Mesodermal cell (in vitro differentiated cells): ENCODE data around the gene ZNF705A.
"Not testable (repeated sequence)": the region's sequence is repeated elsewhere in the genome, so short reads cannot be mapped to it uniquely, and the experiment has no call there.

Experiments used
- H3K27ac ChIP-seq: 2 replicates; pipeline ENCODE4 v1.7.0; 2013; ENCODE audit warnings: mild to moderate bottlenecking, low read depth, low read length, moderate library complexity; ENCODE audit not compliant: severe bottlenecking
- H3K36me3 ChIP-seq: 2 replicates; pipeline ENCODE4 v1.7.1; 2013; ENCODE audit warnings: mild to moderate bottlenecking, low read length, moderate library complexity; ENCODE audit not compliant: control insufficient read depth, insufficient read depth
- H3K4me1 ChIP-seq: one replicate; pipeline ENCODE4 v1.7.1; 2013; ENCODE audit warnings: mild to moderate bottlenecking, low read length; ENCODE audit not compliant: insufficient read depth, control insufficient read depth, poor library complexity, severe bottlenecking
- H3K4me3 ChIP-seq: 2 replicates; pipeline ENCODE4 v1.7.0; 2013; ENCODE audit warnings: low read length, control low read depth, mild to moderate bottlenecking; ENCODE audit not compliant: insufficient read depth, poor library complexity, severe bottlenecking; ENCODE audit errors: extremely low read depth
- H3K9me3 ChIP-seq: 2 replicates; pipeline ENCODE4 v1.7.1; 2013; ENCODE audit warnings: mild to moderate bottlenecking, low read length, moderate library complexity; ENCODE audit not compliant: control insufficient read depth
- WGBS, 2 experiments: methylation state at CpG; one replicate each; pipeline ENCODE4 v1.1.5; 2013; ENCODE audit warnings: missing lambda C conversion rate in 2 of 2; ENCODE audit not compliant: insufficient coverage in 2 of 2; 5-methylcytosine and 5-hydroxymethylcytosine counted together

Gene ZNF705A

DNA sequence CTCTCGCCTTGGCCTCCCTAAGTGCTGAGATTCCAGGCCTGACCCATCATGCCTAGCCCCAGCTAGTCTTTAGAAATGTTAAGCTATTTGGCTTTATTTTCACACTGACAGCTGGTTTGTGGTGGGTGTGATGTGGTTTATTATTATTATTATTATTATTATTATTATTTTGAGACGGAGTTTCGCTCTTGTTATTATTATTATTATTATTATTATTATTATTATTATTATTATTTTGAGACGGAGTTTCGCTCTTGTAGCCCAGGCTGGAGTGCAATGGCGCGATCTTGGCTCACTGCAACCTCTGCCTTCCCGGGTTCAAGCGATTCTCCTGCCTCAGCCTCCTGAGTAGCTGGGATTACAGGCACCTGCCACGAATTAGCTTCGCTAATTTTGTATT is 71.8 kb downstream of the ZNF705A start:
- H3K4me1 ChIP-seq, H3K36me3 ChIP-seq, H3K27ac ChIP-seq, H3K9me3 ChIP-seq, H3K4me3 ChIP-seq: not testable (repeated sequence)
- 77 to 89% methylated on average over 4 to 8 of the region's 11 CpGs for WGBS, 2 experiments

DNA sequence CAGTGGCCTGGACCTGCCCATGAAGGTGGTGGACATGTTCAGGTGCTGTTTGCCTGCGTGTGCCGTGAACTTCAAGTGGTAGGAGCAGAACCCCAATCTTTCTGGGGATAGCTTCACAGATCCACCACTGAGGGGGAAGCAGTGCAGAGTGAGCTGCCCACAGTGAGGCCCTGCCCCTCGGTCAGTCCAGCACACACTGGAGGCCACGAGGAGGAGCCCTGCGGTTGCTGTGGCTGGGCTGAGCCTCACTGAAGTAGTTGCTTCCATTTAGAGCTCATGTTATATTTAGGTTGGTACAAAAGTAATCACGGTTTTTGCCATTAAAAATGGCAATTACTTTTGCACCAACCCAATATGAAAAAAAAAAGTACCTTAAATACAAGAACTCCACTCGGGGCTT is 72.7 kb downstream of the ZNF705A start:
- not testable (repeated sequence) for H3K27ac ChIP-seq, H3K36me3 ChIP-seq, H3K4me3 ChIP-seq, H3K9me3 ChIP-seq, H3K4me1 ChIP-seq
- WGBS, 2 experiments, result 100% methylated on average over 1 of the region's 7 CpGs; no CpG with 5 or more reads in 1 of the 2 experiments
